IPS-NIHi7 (cell line): Measurements from ENCODE around the gene ITGA7.

Experiments
- DNase-seq: peaks from one replicate; pipeline ENCODE4 v3.0.0; 2012; ENCODE audit warnings: mixed read lengths; ENCODE audit errors: extremely low spot score

The ITGA7 gene

DNA sequence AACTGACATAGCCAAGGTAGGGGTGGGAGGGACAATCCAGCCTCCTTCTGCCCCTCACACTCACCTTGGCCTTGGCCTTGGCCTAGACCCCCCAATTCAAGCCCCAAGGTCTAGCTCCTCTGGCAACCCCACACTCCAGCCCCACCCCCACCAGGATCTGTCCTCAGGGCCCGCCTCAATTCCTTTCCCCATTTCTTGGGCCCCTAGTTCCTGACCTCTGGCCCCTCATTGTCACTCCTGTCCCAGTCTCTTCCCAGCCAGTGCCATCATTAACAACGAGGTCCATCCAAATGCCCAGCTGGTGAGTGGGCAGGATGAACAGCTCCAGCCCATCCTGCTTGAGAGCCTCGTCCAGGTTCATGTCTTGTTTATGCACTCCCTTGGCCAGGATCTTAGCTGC, 28.4 kb upstream of the ITGA7 start:
- DNase-seq: no peak

DNA sequence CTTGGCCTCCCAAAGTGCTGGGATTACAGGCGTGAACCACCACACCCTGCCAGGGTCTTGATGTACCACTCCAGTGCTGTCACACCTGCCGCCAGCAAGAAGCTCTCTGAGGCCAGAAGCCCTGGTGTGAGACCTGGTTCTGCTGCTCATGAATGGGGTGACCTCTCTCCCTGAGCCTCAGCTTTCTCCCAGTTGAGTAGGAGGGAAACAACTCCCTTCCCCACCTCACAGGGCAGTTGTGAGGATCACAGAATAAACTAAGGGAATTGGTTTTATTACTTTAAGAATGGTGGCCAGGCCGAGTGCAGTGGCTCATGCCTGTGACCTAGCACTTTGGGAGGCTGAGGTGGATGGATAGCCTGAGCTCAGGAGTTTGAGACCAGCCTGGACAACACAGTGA, 26.9 kb upstream of the ITGA7 start:
- no peak for DNase-seq

DNA sequence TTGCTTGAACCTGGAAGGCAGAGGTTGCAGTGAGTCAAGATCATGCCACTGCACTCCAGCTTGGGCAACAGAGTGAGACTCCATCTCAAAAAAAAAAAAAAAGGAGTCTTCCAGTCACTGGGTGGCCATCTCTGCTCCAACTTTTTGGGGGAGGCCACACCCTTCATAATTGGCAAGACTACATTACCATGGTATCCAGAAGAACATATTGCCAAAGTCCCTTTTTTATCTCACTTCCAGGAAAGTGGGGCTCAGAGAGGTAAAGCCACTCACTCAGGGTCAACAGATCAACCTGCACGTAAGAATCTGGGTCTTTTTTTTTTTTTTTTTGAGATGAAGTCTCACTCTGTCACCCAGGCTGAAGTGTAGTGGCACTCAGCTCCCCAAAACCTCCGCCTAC, 26.2 kb upstream of the ITGA7 start:
- DNase-seq: no peak

DNA sequence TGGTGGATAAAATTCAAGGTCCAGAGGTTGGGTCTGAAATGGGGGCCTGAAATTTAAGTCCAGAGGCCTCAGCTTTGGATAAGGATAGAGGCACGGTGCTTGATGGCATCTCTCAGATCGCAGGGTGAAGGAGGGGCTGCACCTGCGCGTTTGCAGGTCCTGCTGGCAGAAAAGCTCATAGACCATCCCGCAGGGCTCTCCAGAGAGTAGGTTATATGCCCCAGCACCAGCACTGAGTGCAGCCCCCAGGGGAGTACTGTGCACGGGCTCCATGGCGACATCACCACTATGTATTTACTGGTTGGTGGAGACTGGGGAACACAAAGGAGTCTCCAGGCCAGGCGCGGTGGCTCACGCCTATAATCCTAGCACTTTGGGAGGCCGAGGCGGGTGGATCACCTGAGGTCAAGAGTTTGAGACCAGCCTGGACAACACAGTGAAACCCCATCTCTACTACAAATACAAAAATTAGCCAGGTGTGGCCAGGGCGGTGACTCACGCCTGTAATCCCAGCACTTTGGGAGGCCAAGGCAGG, 25.4 kb upstream of the ITGA7 start:
- no peak for DNase-seq

DNA sequence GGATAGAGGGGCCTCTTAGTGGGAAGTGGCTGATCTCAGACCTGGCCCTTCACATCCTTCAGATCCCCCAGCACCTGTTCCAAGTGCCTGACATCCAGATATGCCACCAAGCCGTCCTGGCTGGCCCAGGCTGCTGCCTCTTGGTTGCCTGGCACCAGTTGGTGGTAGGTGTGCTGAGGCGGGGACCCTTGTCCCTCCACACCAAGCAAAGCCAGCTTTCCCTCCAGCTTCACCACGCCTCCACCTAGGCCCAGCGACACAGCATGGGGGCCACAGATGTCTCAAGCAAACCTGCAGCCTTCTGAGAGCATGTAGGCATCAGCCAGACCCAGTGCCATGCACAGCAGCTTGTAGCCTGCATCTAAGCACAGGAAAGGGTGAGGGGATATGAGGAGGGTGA, 24.6 kb upstream of the ITGA7 start:
- no peak for DNase-seq

DNA sequence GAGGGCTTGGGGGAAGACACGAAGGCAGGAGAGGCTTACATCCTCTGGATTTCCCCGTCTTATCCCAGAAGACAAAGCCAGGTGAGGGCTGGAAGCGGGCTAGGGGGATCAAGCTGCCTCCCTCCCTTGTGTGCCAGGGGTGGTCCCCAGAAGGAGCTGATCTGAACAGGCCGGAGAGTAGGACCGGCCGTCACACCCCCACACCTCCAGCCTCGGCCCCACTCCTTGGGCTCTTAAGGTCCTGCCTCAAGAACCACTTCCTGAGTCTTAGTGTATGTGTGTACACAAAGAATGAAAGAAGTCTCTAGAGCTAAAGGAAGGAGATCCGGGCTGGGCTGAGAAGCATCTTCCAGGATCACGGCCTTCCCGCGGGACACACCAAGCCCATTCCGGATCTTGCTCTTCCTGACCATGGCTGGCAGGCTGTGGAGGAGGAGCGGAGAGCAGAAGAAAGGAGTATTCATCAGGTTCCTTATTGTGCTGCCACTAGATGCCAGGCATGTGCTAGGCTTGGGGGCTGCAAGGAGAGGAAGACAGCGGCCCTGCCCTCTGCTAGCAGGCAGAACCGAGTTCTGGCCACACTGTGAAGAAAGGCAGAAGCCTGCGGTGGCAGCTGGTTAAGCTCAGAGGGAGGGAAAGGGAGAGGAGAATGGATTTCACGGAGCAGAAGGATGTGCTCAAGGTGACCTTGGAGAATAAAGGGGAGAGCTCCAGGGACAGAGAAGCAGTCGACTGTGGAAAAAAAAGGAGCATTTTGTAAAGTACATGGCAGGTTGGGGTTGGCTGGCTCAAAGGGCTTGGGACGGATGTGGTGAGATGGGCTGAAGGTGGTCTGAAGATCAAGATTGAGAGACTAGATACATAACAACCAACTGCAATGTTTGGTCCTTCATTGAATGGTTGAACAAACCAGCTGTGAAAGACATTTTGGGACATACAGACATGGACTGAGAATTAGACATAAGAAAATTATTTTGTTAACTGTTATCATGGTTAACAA, 22.4 kb upstream of the ITGA7 start:
- DNase-seq: no peak

DNA sequence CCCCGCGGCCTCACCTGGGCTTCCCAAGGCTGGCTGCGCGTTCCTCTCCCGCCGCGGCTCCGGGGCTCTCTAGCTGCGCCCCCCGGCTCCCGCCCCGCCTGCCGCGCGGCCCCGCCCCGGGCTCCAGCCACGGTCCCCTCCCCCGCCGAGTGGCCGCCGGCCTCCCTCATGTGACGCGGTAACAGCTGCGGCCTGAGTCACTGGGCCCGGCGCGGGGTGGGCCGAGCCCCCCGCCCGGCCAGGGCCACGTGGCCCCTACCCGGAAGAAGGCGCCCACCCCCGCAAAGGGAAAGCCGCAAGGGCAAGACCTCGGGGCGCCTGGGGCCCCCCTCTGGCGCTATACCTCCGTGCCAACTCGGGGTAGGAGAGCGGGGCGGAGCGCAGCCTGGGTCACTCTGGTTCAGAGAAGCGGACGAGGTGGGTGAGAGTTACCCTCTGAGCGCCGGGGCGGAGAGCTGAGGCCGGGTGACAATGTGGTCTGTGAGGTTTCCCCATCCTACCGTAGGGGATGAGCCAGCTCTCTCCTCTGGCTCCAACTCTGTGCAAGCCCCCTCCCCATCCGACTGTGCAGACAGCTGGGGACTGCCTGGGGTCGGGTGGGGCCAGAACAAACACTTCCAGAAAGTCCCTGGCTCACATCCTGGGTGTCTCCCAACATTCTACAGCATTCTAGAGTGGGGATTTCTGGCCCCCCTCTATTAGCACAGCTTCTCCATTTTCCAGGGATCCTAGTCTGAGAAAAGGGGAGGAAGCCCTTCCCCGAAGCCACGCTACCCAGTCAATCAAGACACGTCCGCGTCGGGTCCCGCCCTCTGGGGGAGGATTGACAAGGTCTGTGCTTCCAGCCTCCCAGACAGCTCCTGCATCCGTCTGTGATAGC, 21.5 kb upstream of the ITGA7 start, which contains the start of gene CD63:
TSS of gene CD63 (minus strand) at position 71 of the 880 bp plus-strand sequence. CDS start 668 bp downstream, outside the sequence.
- DNase-seq: peak; percentile 88

DNA sequence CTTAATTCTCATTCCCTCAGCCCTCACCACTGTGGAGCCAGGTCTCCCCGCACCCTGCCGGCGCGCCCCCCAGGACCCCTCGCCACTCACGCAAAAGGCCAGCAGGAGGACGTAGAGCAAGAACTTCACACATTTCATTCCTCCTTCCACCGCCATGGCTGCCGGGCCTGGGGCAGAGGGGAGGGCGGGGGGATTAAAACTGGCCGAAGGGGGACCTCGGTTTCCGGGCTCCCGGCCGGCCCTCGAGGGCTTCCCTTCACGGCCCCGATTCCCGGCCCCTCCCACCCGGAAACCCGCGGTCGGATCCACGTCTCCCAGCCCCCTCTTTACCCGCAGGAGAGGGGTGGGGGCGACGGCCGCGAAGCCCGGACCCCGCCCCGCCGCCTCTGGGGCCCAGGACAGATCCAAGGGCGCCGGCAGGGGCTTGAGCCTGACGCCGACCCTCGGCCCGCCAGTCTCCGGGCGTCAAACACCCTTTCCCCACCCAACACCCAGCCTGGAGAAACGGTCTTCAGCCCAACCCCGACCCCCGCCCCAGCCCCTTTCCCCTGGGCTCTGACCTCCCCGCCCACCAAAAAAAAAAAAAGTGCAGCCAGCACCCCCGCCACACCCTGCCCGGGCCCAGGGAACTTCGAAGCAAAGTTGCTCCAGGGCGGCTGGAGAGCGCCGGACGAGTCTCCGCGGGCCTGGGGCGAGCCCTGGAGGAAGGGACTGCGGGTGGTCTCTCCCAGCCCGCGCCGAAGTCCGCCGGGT, 20.7 kb upstream of the ITGA7 start:
- DNase-seq: no peak

DNA sequence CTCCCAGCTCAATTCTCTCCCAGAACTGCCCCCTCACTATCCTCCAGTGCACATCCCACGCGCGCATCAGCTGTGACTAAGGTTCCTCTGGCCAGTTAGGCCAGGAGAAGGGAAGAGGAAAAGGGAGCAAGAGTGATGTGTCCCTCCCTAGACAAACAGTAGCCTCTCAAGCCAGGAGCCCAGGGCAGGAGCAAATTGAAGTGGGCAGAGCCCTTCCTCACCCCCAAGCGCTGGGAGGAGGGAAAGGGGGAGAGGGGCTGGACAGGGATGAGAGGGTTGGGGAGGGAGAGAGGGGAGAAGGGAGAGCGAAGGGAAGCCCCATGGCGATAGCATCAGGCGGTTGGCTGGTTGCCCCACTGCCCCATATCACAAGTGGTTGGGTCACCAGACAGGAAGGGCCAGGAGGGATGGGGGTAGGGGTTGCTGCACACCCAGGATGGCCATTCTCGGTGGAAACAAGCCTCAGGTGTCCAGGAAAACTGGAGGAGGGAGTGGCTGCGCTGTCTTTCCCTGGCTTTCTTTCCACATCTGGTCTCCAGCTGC, 20.0 kb upstream of the ITGA7 start:
- DNase-seq: no peak

DNA sequence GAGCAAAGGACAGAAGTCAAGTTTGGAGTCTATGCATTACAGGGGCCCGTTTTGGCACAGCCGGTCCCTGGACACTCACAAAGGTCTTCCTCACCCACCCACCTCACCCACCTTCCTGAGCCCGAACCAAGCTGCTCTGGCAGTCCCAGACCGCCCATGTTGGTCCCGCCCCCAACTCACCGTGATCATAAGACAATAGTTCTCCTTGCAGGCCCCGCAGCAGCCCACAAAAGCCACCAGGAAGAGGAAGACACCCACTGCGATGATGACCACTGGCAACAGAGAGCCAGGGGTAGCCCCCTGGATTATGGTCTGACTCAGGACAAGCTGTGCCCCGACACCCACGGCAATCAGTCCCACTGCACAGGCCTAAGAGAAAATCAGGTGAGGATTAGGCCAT, 19.3 kb upstream of the ITGA7 start:
- no peak for DNase-seq

DNA sequence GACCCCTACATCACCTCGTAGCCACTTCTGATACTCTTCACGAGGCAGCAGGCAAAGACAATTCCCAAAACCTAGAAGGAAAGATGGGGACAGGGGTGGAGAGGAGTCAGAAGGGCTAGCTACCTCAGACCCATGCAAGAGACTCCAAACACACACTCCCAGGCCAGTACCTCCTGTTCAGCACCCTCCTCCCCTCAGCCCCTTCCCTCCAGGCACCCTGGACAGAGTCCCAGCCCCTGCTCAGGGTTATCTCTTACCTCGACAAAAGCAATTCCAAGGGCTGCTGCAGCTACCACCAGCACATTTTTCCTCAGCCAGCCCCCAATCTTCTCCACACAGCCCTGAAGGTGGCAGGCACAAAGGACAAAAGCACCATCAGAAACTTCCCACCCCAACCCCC, 17.9 kb upstream of the ITGA7 start:
- no peak for DNase-seq

DNA sequence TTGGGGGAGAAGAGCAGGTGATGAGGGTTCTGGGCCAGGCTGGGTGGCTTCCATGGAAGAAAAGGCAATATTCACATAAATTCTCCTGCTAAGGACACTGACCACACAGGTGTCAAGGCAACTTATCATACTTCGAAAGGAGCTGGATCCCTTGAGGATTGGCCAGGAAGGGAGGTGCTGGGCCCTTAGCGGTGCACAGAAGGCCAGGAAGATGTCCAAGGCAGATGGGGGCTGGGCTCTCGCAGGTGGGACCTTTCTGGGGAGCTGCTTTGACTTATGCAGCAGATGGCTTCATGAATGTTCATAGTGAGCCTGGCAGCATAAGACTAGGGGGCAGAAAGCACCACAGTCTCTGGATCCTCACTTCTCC, 17.2 kb upstream of the ITGA7 start:
- DNase-seq: no peak

DNA sequence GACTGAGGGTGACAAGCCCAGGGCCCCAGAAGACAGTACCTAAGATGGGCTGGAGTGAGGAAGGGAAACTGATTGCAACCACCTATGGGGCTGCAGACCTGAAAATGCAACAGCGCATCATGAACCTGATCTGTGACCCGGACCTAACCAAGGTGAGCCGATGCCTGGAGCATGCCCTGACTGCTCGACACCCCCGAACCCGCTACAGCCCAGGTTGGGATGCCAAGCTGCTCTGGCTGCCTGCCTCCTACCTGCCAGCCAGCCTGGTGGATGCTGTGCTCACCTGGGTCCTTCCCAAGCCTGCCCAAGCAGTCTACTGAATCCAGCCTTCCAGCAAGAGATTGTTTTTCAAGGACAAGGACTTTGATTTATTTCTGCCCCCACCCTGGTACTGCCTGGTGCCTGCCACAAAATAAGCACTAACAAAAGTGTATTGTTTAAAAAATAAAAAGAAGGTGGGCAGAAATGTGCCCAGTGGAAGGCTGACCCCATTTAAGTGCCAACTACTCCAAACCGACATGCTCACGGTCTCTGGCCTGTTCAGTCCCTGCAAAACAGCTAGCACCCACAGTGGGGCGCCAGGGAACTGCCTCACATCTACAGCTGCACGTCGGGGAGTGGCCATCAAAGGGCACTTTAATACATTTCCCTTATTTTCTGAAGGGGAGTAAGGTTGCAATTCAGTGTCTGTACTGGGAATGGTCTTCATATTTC, 16.7 kb upstream of the ITGA7 start:
- peak; percentile 46 for DNase-seq

DNA sequence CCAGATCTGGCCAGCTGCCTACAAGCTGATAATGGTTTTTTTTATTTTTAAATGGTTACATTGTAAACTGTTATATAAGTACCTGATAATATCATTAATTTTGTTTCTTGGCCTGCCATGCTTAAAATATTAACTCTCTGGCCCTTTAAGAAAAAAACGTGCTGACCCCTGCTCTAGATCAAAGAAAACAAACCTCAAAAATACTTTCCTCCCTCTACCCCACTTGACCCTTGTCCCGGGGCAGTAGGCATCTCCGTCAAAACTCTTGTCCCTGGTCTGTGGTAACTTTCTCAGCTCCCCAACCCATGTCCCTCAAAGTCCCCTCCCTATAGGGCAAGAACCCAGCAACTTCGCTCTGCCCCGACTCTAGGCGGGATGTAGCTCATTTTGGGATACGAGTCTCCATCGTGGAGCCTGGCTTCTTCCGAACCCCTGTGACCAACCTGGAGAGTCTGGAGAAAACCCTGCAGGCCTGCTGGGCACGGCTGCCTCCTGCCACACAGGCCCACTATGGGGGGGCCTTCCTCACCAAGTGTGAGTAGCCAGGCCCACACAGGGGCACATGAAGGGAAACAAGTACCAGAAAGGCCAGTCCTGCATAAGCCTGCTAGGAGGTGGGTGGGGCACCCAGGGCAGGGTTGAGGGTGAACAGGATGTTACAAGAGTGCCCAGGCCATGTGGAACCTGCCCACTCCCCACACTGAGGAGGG, 16.0 kb upstream of the ITGA7 start:
- DNase-seq: no peak

DNA sequence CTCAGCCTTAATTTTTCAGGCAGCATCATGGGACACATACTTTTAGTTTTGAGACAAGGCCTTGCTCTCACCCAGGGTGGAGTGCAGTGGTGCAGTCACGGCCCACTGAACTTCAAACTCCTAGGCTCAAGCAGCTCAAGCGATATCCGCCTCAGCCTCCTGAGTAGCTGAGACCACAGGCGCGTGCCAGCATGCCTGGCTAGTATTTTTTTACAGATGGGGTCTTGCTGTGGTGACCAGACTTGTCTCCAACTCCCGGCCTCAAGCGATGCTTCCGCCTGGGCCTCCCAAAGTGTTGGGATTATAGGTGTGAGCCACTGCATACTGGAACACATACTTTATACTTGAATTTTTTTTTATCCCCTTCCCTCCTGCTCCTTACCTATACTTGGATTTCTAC, 15.2 kb upstream of the ITGA7 start:
- DNase-seq: no peak

DNA sequence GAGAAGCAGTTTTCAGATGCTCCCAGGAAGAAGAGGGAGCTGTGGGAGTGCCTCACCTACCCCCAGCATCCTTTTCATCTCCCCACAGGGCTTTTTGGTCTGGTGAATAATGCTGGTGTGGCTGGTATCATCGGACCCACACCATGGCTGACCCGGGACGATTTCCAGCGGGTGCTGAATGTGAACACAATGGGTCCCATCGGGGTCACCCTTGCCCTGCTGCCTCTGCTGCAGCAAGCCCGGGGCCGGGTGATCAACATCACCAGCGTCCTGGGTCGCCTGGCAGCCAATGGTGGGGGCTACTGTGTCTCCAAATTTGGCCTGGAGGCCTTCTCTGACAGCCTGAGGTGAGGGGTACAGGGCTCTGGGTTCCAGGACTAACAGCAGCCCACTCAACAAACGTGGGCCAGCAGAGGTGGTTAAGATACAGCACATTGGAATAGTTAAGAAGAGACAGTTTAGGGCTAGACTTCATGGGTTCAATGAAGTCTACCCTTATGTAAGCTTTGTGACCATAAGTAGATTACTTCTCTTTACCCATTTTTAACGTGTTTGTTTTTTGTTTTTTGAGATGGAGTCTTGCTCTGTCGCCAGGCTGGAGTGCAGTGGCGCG, 14.0 kb upstream of the ITGA7 start:
- no peak for DNase-seq

DNA sequence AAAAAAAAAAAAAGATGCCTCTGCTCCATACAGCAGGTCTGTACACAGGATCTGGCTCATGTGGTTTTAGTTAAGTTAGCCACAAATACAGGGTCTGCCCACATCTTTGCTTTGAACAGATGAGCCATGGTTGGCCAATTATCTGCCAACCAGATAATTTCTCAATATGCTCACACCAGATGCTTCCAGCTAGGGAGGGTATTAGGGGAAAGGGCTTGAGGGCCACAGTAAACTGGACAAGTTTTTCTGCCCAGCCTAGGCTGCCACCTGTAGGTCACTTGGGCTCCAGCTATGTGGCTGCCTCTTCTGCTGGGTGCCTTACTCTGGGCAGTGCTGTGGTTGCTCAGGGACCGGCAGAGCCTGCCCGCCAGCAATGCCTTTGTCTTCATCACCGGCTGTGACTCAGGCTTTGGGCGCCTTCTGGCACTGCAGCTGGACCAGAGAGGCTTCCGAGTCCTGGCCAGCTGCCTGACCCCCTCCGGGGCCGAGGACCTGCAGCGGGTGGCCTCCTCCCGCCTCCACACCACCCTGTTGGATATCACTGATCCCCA, 13.3 kb upstream of the ITGA7 start:
- DNase-seq: peak; percentile 53

DNA sequence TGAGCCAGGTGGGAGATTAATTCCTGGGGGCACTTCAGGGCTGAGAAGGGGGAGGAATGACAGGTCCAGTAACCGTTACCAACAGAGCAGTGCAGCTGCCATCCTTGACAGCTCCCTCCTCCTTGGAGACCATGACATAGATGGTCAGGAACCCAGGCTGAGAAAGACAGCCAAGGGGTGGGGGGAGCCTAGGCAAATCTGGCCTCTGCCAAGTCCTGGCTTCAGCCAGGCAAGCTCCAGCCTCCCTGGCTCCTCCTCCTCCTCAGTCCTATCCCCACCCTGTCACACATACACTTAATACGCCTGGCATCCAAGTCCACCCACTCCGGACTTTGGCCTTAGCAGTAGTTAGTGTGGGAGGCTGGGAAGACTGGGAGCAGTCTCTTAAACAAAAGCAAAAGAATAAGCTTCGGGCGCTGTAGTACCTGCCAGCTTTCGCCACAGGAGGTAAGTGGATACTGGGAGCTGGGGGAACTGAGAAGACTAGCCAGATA, 12.4 kb upstream of the ITGA7 start, which contains the start of gene RDH5:
TSS of gene RDH5 (plus strand) at position 323 of the 494 bp plus-strand sequence. CDS start 792 bp downstream, outside the sequence.
- DNase-seq: no peak

DNA sequence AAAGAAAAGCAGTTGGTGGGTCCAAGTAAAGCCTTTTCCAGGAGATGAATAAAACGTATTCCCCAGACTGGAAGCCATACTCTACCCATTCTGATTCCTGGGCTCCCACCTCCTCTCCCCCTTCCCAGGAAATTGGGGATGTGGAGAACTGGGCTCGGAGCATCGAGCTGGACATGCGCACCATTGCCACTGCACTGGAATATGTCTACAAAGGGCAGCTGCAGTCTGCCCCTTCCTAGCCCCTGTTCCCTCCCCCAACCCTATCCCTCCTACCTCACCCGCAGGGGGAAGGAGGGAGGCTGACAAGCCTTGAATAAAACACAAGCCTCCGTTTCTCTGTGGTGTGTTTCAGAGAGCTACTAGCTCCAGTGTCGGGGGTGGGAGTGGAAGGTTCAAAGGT, 11.7 kb upstream of the ITGA7 start:
- DNase-seq: no peak
